ENCODE data around the gene UBE2E2.

Gene UBE2E2

DNA sequence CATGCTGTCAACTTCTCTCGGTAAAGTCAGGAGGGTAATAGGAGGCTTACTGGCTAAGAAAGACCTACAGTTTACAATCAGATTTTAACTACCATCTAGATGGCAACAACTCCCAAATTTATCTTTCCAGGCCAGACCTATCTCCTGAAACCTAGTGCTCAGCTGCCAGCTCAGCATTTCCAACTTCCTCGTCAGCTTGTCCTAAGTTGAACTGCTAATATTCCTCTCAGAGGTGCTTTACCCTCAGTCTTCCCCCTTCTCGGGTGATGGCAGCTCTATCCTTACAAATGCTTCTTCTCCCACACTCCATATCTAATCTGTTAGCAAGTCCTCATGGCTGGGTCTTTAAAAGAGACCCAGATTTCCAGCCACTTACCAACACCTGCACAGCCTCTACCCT is 36.9 kb upstream of the UBE2E2 start:
- H3K79me2 ChIP-seq (ENCODE audit: control insufficient read depth, low read length) = no peaks in the 10 kb centered on the region
- H3K4me1 ChIP-seq (ENCODE audit: control insufficient read depth, low read length) = peaks cover 13% of the 10 kb centered on the region
- H3K36me3 ChIP-seq (ENCODE audit: control insufficient read depth, low read length) = no peaks in the 10 kb centered on the region
- H3K4me3 ChIP-seq (ENCODE audit: low read length) = no peak overlapping the region
- H3K4me2 ChIP-seq (ENCODE audit: low read length) = no peak overlapping the region
- TF ChIP-seq EZH2phosphoT487 (IDR thresholded peaks at IDR 0.05; ENCODE audit: borderline replicate concordance, low read length) (no peak), CTCF (IDR thresholded peaks at IDR 0.05; ENCODE audit: low read depth, low read length, poor library complexity, severe bottlenecking) (no peak)
- no peaks in the 10 kb centered on the region for H4K20me1 ChIP-seq (ENCODE audit: control insufficient read depth, insufficient read depth, low read depth, low read length)
- no peaks in the 10 kb centered on the region for H3F3A ChIP-seq (ENCODE audit: control insufficient read depth, insufficient read depth)
- peaks cover 21% of the 10 kb centered on the region for H3K27me3 ChIP-seq (ENCODE audit: control insufficient read depth, low read length)
- no peaks in the 10 kb centered on the region for H3K9me3 ChIP-seq (ENCODE audit: control insufficient read depth, insufficient read depth, low read length)
- H3K9me2 ChIP-seq (replicated peaks; ENCODE audit: control insufficient read depth, low read length) = no peaks in the 10 kb centered on the region
- no peak overlapping the region for H3K27ac ChIP-seq (ENCODE audit: low read depth, low read length)

DNA sequence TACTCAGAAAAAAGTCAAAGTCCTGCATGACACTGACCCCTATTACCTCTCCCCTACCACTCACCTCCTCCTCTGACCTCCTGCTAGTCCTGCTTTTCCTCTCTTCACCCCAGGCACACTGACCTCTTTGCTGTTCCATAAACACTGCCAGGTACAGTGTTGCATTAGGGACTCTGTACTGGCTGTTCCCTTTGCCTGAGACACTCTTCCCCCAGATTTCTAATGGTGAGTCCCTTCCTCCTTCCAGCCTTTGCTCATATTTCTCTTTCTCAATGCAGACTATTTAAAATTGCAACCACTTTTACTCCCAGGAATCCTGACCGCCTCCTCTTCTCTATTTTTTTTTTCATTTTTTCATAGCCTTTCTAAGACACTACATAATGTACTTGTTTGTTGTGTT is 36.3 kb upstream of the UBE2E2 start:
- Histone ChIP-seq H3K9me3 (ENCODE audit: control insufficient read depth, insufficient read depth, low read length) (no peaks in the 10 kb centered on the region), H3K27me3 (ENCODE audit: control insufficient read depth, low read length) (peaks cover 21% of the 10 kb centered on the region), H3K9me2 (replicated peaks; ENCODE audit: control insufficient read depth, low read length) (no peaks in the 10 kb centered on the region), H3K4me2 (ENCODE audit: low read length) (no peak overlapping the region), H3K27ac (ENCODE audit: low read depth, low read length) (no peak overlapping the region), H3K36me3 (ENCODE audit: control insufficient read depth, low read length) (no peaks in the 10 kb centered on the region), H3K79me2 (ENCODE audit: control insufficient read depth, low read length) (no peaks in the 10 kb centered on the region), H3F3A (ENCODE audit: control insufficient read depth, insufficient read depth) (no peaks in the 10 kb centered on the region), H4K20me1 (ENCODE audit: control insufficient read depth, insufficient read depth, low read depth, low read length) (no peaks in the 10 kb centered on the region), H3K4me3 (ENCODE audit: low read length) (no peak overlapping the region), H3K4me1 (ENCODE audit: control insufficient read depth, low read length) (peaks cover 13% of the 10 kb centered on the region)
- TF ChIP-seq EZH2phosphoT487 (IDR thresholded peaks at IDR 0.05; ENCODE audit: borderline replicate concordance, low read length) (no peak), CTCF (IDR thresholded peaks at IDR 0.05; ENCODE audit: low read depth, low read length, poor library complexity, severe bottlenecking) (no peak)

GRCh38 chr3:23169551-23169950 is 33.6 kb upstream of the UBE2E2 start:
- Histone ChIP-seq H3K4me1 (ENCODE audit: control insufficient read depth, low read length) (no peaks in the 10 kb centered on the region), H3K79me2 (ENCODE audit: control insufficient read depth, low read length) (no peaks in the 10 kb centered on the region), H3K27ac (ENCODE audit: low read depth, low read length) (no peak overlapping the region), H3K36me3 (ENCODE audit: control insufficient read depth, low read length) (no peaks in the 10 kb centered on the region), H3K4me2 (ENCODE audit: low read length) (no peak overlapping the region), H3K27me3 (ENCODE audit: control insufficient read depth, low read length) (peaks cover 22% of the 10 kb centered on the region), H3K4me3 (ENCODE audit: low read length) (no peak overlapping the region), H4K20me1 (ENCODE audit: control insufficient read depth, insufficient read depth, low read depth, low read length) (no peaks in the 10 kb centered on the region), H3F3A (ENCODE audit: control insufficient read depth, insufficient read depth) (no peaks in the 10 kb centered on the region), H3K9me3 (ENCODE audit: control insufficient read depth, insufficient read depth, low read length) (no peaks in the 10 kb centered on the region), H3K9me2 (replicated peaks; ENCODE audit: control insufficient read depth, low read length) (no peaks in the 10 kb centered on the region)
- TF ChIP-seq EZH2phosphoT487 (IDR thresholded peaks at IDR 0.05; ENCODE audit: borderline replicate concordance, low read length) = no peak
- no peak for TF ChIP-seq CTCF (IDR thresholded peaks at IDR 0.05; ENCODE audit: low read depth, low read length, poor library complexity, severe bottlenecking)

GRCh38 chr3:23170291-23170690 is 32.8 kb upstream of the UBE2E2 start:
- H3K27me3 ChIP-seq (ENCODE audit: control insufficient read depth, low read length) = peaks cover 25% of the 10 kb centered on the region
- no peak overlapping the region for H3K4me2 ChIP-seq (ENCODE audit: low read length)
- no peaks in the 10 kb centered on the region for H3F3A ChIP-seq (ENCODE audit: control insufficient read depth, insufficient read depth)
- H3K36me3 ChIP-seq (ENCODE audit: control insufficient read depth, low read length) = no peaks in the 10 kb centered on the region
- H3K9me2 ChIP-seq (replicated peaks; ENCODE audit: control insufficient read depth, low read length) = no peaks in the 10 kb centered on the region
- no peak overlapping the region for H3K4me3 ChIP-seq (ENCODE audit: low read length)
- H3K4me1 ChIP-seq (ENCODE audit: control insufficient read depth, low read length) = no peaks in the 10 kb centered on the region
- H3K79me2 ChIP-seq (ENCODE audit: control insufficient read depth, low read length) = no peaks in the 10 kb centered on the region
- H3K9me3 ChIP-seq (ENCODE audit: control insufficient read depth, insufficient read depth, low read length) = no peaks in the 10 kb centered on the region
- H3K27ac ChIP-seq (ENCODE audit: low read depth, low read length) = no peak overlapping the region
- no peak for TF ChIP-seq CTCF (IDR thresholded peaks at IDR 0.05; ENCODE audit: low read depth, low read length, poor library complexity, severe bottlenecking)
- TF ChIP-seq EZH2phosphoT487 (IDR thresholded peaks at IDR 0.05; ENCODE audit: borderline replicate concordance, low read length) = no peak
- no peaks in the 10 kb centered on the region for H4K20me1 ChIP-seq (ENCODE audit: control insufficient read depth, insufficient read depth, low read depth, low read length)
